H9 (cell line): ENCODE data around the gene ZNF318. TPM values are rescaled to one million over a fixed set of nuclear protein-coding genes. Genes with fewer than 3 reads are reported as not detected.

Experiments used
- DNase-seq: peaks from one replicate; pipeline ENCODE4 v3.0.0-alpha.2; 2017
- H2AFZ ChIP-seq: one replicate; pipeline ENCODE4 v1.6.1; 2013; ENCODE audit warnings: mild to moderate bottlenecking, low read length, control low read depth, moderate library complexity
- H2AK5ac ChIP-seq: 2 replicates; pipeline ENCODE4 v1.6.1; 2013; ENCODE audit warnings: low read length, control low read depth, mixed read lengths; ENCODE audit not compliant: insufficient read length
- H2BK120ac ChIP-seq: one replicate; pipeline ENCODE4 v1.6.1; 2013; ENCODE audit warnings: low read depth, mild to moderate bottlenecking, low read length, control low read depth, inconsistent platforms; ENCODE audit not compliant: poor library complexity, severe bottlenecking
- H2BK12ac ChIP-seq: 2 replicates; pipeline ENCODE4 v1.6.1; 2013; ENCODE audit warnings: low read length, control low read depth, mixed read lengths, low read depth; ENCODE audit not compliant: insufficient read length
- H2BK15ac ChIP-seq: 2 replicates; pipeline ENCODE4 v1.6.1; 2013; ENCODE audit warnings: low read depth, low read length, control low read depth
- H2BK20ac ChIP-seq: one replicate; pipeline ENCODE4 v1.6.1; 2013; ENCODE audit warnings: low read depth, mild to moderate bottlenecking, low read length, control low read depth, inconsistent platforms; ENCODE audit not compliant: poor library complexity, severe bottlenecking
- H2BK5ac ChIP-seq: 2 replicates; pipeline ENCODE4 v1.6.1; 2013; ENCODE audit warnings: low read length, control low read depth, mixed read lengths; ENCODE audit not compliant: insufficient read length
- H3K14ac ChIP-seq: 2 replicates; pipeline ENCODE4 v1.6.1; 2013; ENCODE audit warnings: low read length, control low read depth; ENCODE audit not compliant: insufficient read depth
- H3K18ac ChIP-seq: 2 replicates; pipeline ENCODE4 v1.6.1; 2013; ENCODE audit warnings: low read depth, mild to moderate bottlenecking, mixed read lengths, low read length, control low read depth; ENCODE audit not compliant: insufficient read length
- H3K23ac ChIP-seq: 2 replicates; pipeline ENCODE4 v1.6.1; 2013; ENCODE audit warnings: low read length, control low read depth, mixed read lengths, low read depth; ENCODE audit not compliant: insufficient read length
- H3K23me2 ChIP-seq: 2 replicates; pipeline ENCODE4 v1.6.1; 2013; ENCODE audit warnings: low read depth, mild to moderate bottlenecking, mixed read lengths, low read length, control low read depth; ENCODE audit not compliant: insufficient read length, poor library complexity, severe bottlenecking
- H3K27ac ChIP-seq: 2 replicates; pipeline ENCODE4 v1.5.1; 2013; ENCODE audit warnings: low read length, control low read depth, mixed read lengths, low read depth; ENCODE audit not compliant: insufficient read length
- H3K27me3 ChIP-seq: 2 replicates; pipeline ENCODE4 v1.6.1; 2013; ENCODE audit warnings: low read length, control low read depth, inconsistent platforms; ENCODE audit not compliant: insufficient read depth
- H3K4ac ChIP-seq: 2 replicates; pipeline ENCODE4 v1.6.1; 2013; ENCODE audit warnings: low read depth, mild to moderate bottlenecking, control low read depth, inconsistent platforms, low read length, moderate library complexity
- H3K4me1 ChIP-seq: 2 replicates; pipeline ENCODE4 v1.6.1; 2013; ENCODE audit warnings: low read length, control low read depth, inconsistent platforms; ENCODE audit not compliant: insufficient read depth
- H3K4me2 ChIP-seq: 2 replicates; pipeline ENCODE4 v1.6.1; 2013; ENCODE audit warnings: low read length, control low read depth, mixed read lengths; ENCODE audit not compliant: insufficient read length, insufficient read depth
- H3K56ac ChIP-seq: 2 replicates; pipeline ENCODE4 v1.6.1; 2013; ENCODE audit warnings: low read depth, mild to moderate bottlenecking, mixed read lengths, low read length, control low read depth; ENCODE audit not compliant: insufficient read length
- H3K79me1 ChIP-seq: 2 replicates; pipeline ENCODE4 v1.6.1; 2013; ENCODE audit warnings: low read depth, mild to moderate bottlenecking, moderate library complexity, low read length, control low read depth, inconsistent platforms; ENCODE audit not compliant: insufficient read depth, poor library complexity, severe bottlenecking
- H3K79me2 ChIP-seq: 2 replicates; pipeline ENCODE4 v1.6.1; 2013; ENCODE audit warnings: low read length, control low read depth, inconsistent platforms; ENCODE audit not compliant: insufficient read depth
- H3K9ac ChIP-seq: 2 replicates; pipeline ENCODE4 v1.6.1; 2013; ENCODE audit warnings: low read length, control low read depth, mixed read lengths; ENCODE audit not compliant: insufficient read length; ENCODE audit errors: extremely low read depth
- H3K9me3 ChIP-seq: one replicate; pipeline ENCODE4 v1.6.1; 2013; ENCODE audit warnings: low read depth, low read length, inconsistent platforms; ENCODE audit not compliant: control insufficient read depth
- H3T11ph ChIP-seq: one replicate; pipeline ENCODE4 v1.6.1; 2013; ENCODE audit warnings: mild to moderate bottlenecking, low read length, control low read depth, inconsistent platforms
- H4K20me1 ChIP-seq: one replicate; pipeline ENCODE4 v1.6.1; 2013; ENCODE audit not compliant: control insufficient read depth, insufficient read length, insufficient read depth
- H4K5ac ChIP-seq: 2 replicates; pipeline ENCODE4 v1.6.1; 2013; ENCODE audit warnings: low read depth, mild to moderate bottlenecking, mixed read lengths, low read length, control low read depth; ENCODE audit not compliant: insufficient read length
- H4K8ac ChIP-seq: replicated peaks from 2 replicates; pipeline ENCODE4 v1.6.1; 2013; ENCODE audit warnings: low read length, control low read depth, mixed read lengths, low read depth; ENCODE audit not compliant: insufficient read length
- H4K91ac ChIP-seq: 2 replicates; pipeline ENCODE4 v1.6.1; 2013; ENCODE audit warnings: low read depth, mild to moderate bottlenecking, moderate library complexity, mixed read lengths, low read length, control low read depth; ENCODE audit not compliant: insufficient read length
- H3K27ac Mint-ChIP-seq, 3 experiments: 2 replicates in 2 of 3; 3 replicates in 1 of 3; pipeline ENCODE4 v1.8.0; 2020 to 2021; ENCODE audit warnings: mixed read lengths in 3 of 3, mild to moderate bottlenecking in 1 of 3, moderate library complexity in 1 of 3
- H3K27me3 Mint-ChIP-seq: 2 replicates; pipeline ENCODE4 v1.8.0; 2021; ENCODE audit warnings: low read depth, mild to moderate bottlenecking, moderate library complexity, mixed read lengths
- H3K36me3 Mint-ChIP-seq, 3 experiments: 2 replicates in 2 of 3; 3 replicates in 1 of 3; pipeline ENCODE4 v1.8.0; 2020 to 2021; ENCODE audit warnings: low read depth in 3 of 3, mixed read lengths in 3 of 3; ENCODE audit not compliant: insufficient read depth in 1 of 3
- H3K4me1 Mint-ChIP-seq, 2 experiments: 2 replicates each; pipeline ENCODE4 v1.8.0; 2020; ENCODE audit warnings: mixed read lengths in 2 of 2
- H3K4me3 Mint-ChIP-seq, 2 experiments: 2 replicates in 1 of 2; 3 replicates in 1 of 2; pipeline ENCODE4 v1.8.0; 2020 to 2021; ENCODE audit warnings: mild to moderate bottlenecking in 2 of 2, mixed read lengths in 2 of 2, moderate library complexity in 1 of 2
- H3K9me3 Mint-ChIP-seq, 2 experiments: 2 replicates in 1 of 2; 3 replicates in 1 of 2; pipeline ENCODE4 v1.8.0; 2020; ENCODE audit warnings: mild to moderate bottlenecking in 2 of 2, mixed read lengths in 2 of 2, moderate library complexity in 1 of 2
- WGBS: extraction: QIAGEN DNeasy Blood & Tissue Kit; methylation state at CpG from one replicate; pipeline ENCODE4 v1.1.7; 2013; ENCODE audit warnings: missing lambda C conversion rate, low lambda C conversion rate, mixed read lengths; ENCODE audit not compliant: insufficient read length; ENCODE audit errors: extremely low coverage; 5-methylcytosine and 5-hydroxymethylcytosine counted together
- total RNA-seq: library from RNA; stranded (reverse); gene quantifications from 2 replicates; pipeline ENCODE4 v1.2.1, GENCODE V29; 2021
- TF ChIP-seq, protein P1 (sequence below): fragments of 200-600 bp; sonication (generic); conservative IDR thresholded peaks from 3 replicates; pipeline ENCODE4 v1.8.0; 2021; ENCODE audit warnings: antibody characterized with exemption, mild to moderate bottlenecking

The ZNF318 gene
- total RNA-seq, 1 experiment from 2014 or later, result 16.3 TPM

- Histone ChIP-seq H3K4me2 (no peak overlapping the region), H3K4ac (no peak overlapping the region), H2AK5ac (no peak overlapping the region), H3K23me2 (no peaks in the 10 kb centered on the region), H4K20me1 (no peaks in the 10 kb centered on the region), H2AFZ (no peak overlapping the region), H3K4me1 (peaks cover 3% of the 10 kb centered on the region; the same call in 1 of the 2 replicates), H3K79me2 (no peaks in the 10 kb centered on the region), H3K27me3 (no peaks in the 10 kb centered on the region), H3K9ac (no peak overlapping the region), H3K79me1 (no peaks in the 10 kb centered on the region), H2BK12ac (no peak overlapping the region), H2BK5ac (no peak overlapping the region), H3K27ac (no peak overlapping the region), H3K18ac (no peak overlapping the region), H3K14ac (no peak overlapping the region), H4K8ac (no peak overlapping the region), H3K9me3 (no peaks in the 10 kb centered on the region), H2BK15ac (no peak overlapping the region), H3K56ac (no peak overlapping the region), H3K23ac (no peak overlapping the region), H3T11ph (no peak overlapping the region), H4K5ac (no peak overlapping the region), H4K91ac (no peak overlapping the region), H2BK120ac (no peak overlapping the region), H2BK20ac (no peak overlapping the region)
- no peak overlapping the region for H3K4me3 Mint-ChIP-seq
- peaks cover 3 to 17% of the 10 kb centered on the region in 2 experiments; a peak in 3 of 4 replicates for H3K4me1 Mint-ChIP-seq
- peaks cover 5% of the 10 kb centered on the region for H3K27me3 Mint-ChIP-seq
- H3K27ac Mint-ChIP-seq, result no peak overlapping the region
- no peak for DNase-seq
- no peaks in the 10 kb centered on the region for H3K9me3 Mint-ChIP-seq
- WGBS, result no CpG with 5 or more reads among the region's 1 CpG
- no peaks in the 10 kb centered on the region for H3K36me3 Mint-ChIP-seq
- TF ChIP-seq, protein P1, sequence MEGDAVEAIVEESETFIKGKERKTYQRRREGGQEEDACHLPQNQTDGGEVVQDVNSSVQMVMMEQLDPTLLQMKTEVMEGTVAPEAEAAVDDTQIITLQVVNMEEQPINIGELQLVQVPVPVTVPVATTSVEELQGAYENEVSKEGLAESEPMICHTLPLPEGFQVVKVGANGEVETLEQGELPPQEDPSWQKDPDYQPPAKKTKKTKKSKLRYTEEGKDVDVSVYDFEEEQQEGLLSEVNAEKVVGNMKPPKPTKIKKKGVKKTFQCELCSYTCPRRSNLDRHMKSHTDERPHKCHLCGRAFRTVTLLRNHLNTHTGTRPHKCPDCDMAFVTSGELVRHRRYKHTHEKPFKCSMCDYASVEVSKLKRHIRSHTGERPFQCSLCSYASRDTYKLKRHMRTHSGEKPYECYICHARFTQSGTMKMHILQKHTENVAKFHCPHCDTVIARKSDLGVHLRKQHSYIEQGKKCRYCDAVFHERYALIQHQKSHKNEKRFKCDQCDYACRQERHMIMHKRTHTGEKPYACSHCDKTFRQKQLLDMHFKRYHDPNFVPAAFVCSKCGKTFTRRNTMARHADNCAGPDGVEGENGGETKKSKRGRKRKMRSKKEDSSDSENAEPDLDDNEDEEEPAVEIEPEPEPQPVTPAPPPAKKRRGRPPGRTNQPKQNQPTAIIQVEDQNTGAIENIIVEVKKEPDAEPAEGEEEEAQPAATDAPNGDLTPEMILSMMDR, result peak; percentile 59
These were observed 17.0 kb upstream of the ZNF318 start for GRCh38 chr6:43386492-43386891.
